ENCODE results near the gene MTSS2. TPM values are rescaled to one million over a fixed set of nuclear protein-coding genes. Genes with fewer than 3 reads are reported as not detected.

MTSS2 gene
- total RNA-seq, 1 donor from 2014 or later: 102 TPM

DNA sequence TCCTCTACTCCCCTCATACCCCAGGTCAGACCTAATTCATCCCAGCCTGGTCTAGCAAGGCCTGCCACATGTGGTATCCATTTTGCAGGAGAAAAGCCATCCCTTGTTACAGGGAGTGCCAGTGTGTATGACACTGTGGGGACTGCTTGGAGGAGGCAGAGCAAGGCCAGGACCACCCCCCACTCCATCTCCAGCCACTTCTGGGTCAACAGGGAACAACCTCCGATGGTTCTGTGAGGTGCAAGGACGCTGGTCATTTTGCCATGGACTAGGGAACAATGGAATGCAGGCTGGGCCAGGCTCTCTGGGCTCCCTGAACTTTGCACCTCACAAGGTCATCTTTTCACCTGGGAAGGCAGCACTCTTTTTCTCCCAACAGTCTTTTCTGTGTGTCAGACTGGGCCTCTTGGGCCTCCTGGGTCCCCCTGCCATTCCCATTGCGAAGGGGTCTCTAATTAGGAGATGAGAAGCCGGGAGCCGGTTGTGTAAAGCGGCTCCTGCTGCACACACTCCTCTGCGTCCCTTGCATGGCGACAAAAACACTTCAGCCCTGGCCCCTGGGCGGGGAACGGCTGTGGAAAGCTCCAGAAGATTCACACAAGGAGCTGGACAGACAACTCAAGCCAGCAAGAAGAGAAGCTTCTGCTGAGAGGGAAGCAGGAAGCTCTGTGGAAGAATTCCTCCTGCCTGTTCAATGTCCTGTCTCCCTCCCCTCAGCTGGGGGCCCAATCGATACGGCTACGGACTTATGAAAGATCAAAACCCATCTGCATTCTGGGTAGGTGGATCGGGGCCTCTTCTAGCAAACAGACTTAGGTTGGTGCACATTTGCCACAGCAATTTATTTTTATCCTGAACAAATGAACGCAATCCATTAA lies 38.5 kb upstream of the MTSS2 start:
- peaks cover 21% of the 10 kb centered on the region for H3K36me3 Mint-ChIP-seq
- peaks cover 8% of the 10 kb centered on the region for H3K9me3 Mint-ChIP-seq
- peak overlapping the region; percentile 20 for H3K4me3 Mint-ChIP-seq
- no peak for DNase-seq (ENCODE audit: low spot score in 2 of 2, unreplicated experiment in 2 of 2)
- TF ChIP-seq CTCF (IDR thresholded peaks at IDR 0.05; ENCODE audit: unreplicated experiment): no peak
- H3K27ac Mint-ChIP-seq: peak overlapping the region; percentile 97
- peaks cover 40% of the 10 kb centered on the region for H3K4me1 Mint-ChIP-seq
- H3K27me3 Mint-ChIP-seq (ENCODE audit: low read depth): no peaks in the 10 kb centered on the region

- peaks cover 11% of the 10 kb centered on the region for H3K9me3 Mint-ChIP-seq
- no peaks in the 10 kb centered on the region for H3K27me3 Mint-ChIP-seq (ENCODE audit: low read depth)
- no peak for TF ChIP-seq CTCF (IDR thresholded peaks at IDR 0.05; ENCODE audit: unreplicated experiment)
- peaks cover 26% of the 10 kb centered on the region for H3K36me3 Mint-ChIP-seq
- peaks cover 40% of the 10 kb centered on the region for H3K4me1 Mint-ChIP-seq
- H3K27ac Mint-ChIP-seq: peak overlapping the region; percentile 97
- H3K4me3 Mint-ChIP-seq: no peak overlapping the region
- DNase-seq (ENCODE audit: low spot score in 2 of 2, unreplicated experiment in 2 of 2): no peak
These were observed 37.9 kb upstream of the MTSS2 start for GRCh38 chr16:70723740-70724145.

DNA sequence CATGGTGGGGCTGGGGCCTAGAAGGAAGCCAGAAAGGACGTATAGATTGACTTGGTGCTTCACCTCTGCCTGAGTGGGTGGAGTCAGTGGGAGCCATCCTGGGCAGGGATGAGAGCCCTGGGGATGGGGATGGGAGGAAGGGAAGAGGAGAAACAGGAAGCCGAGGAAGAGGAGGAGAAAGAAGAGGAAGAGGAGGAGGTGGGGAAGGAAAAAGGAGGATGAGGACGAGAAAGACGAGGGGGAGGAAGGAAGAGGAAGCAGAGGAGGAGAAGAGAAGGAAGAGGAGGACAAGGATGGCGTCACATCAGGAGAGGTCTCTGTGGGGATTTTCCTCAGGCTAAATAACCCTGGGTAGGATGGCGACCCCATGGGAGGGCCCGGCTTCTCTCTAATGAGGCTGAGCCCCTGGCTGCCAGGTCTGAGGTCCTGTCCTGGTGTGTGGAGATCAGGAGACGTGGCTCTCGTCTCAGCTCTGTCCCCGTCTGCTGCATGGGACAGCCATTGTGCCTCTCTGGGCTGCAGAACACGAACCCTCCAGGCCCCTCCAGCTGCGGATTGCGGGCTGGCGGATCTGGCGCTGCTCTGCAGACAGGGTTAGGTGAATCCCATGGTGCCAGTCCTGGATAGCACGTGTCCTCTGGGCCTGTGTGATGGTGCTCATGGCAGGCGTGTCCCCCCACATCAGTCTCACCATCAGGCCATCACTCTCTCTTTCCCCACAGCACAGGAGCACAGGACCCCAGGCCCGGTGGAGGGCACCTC lies 35.5 kb upstream of the MTSS2 start:
- Mint-ChIP-seq H3K4me3 (no peak overlapping the region), H3K27me3 (ENCODE audit: low read depth) (no peaks in the 10 kb centered on the region), H3K27ac (no peak overlapping the region), H3K9me3 (peaks cover 11% of the 10 kb centered on the region), H3K4me1 (peaks cover 35% of the 10 kb centered on the region), H3K36me3 (peaks cover 29% of the 10 kb centered on the region)
- no peak for TF ChIP-seq CTCF (IDR thresholded peaks at IDR 0.05; ENCODE audit: unreplicated experiment)
- DNase-seq (ENCODE audit: low spot score in 2 of 2, unreplicated experiment in 2 of 2): no peak

GRCh38 chr16:70720425-70721201 lies 34.8 kb upstream of the MTSS2 start:
- Mint-ChIP-seq H3K27ac (no peak overlapping the region), H3K27me3 (ENCODE audit: low read depth) (no peaks in the 10 kb centered on the region), H3K4me1 (peaks cover 35% of the 10 kb centered on the region), H3K9me3 (peaks cover 11% of the 10 kb centered on the region), H3K4me3 (no peak overlapping the region), H3K36me3 (peaks cover 29% of the 10 kb centered on the region)
- DNase-seq (ENCODE audit: low spot score in 2 of 2, unreplicated experiment in 2 of 2): no peak
- TF ChIP-seq CTCF (IDR thresholded peaks at IDR 0.05; ENCODE audit: unreplicated experiment): no peak

- Mint-ChIP-seq H3K4me1 (peaks cover 45% of the 10 kb centered on the region), H3K4me3 (no peak overlapping the region), H3K9me3 (peaks cover 11% of the 10 kb centered on the region), H3K36me3 (peaks cover 27% of the 10 kb centered on the region), H3K27ac (no peak overlapping the region), H3K27me3 (ENCODE audit: low read depth) (no peaks in the 10 kb centered on the region)
- no peak for DNase-seq (ENCODE audit: low spot score in 2 of 2, unreplicated experiment in 2 of 2)
- no peak for TF ChIP-seq CTCF (IDR thresholded peaks at IDR 0.05; ENCODE audit: unreplicated experiment)
These were observed 31.2 kb upstream of the MTSS2 start for GRCh38 chr16:70717065-70717464.

All from mesothelial cell of epicardium (in vitro differentiated cells).